Measurements from ENCODE around the gene UAP1.

Gene UAP1

DNA sequence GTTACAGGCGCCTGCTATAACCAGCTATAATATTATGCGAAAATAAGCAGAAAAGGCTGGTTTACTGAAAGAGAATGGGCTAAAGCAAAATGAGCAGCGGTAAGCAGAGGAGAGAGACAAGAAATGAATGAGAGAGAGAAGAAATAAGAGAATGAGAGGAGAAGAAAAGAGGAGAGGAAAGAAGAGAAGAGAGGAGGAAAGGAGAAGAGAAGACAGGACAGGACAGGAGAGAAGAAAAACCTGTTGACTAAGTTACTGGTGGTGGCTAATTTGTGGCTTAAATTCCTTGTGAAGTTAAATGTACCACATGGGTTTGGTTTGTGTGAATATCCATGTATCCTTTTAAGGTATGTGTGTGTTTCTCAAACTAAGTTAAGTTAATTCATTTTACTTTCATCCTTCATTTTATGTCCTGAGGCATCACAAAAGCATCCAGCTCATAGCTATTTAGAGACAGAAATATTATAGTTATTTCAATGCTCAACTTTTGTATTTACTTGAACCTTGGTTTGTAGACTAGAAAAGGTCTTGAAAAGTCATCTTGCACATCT lies 67.6 kb downstream of the UAP1 start:
- no peak overlapping the region for H3K9ac ChIP-seq (ENCODE audit: low read depth, low read length)
- H3K36me3 ChIP-seq (ENCODE audit: insufficient read depth, low read length): no peaks in the 10 kb centered on the region
- peaks cover 2% of the 10 kb centered on the region for H3K27me3 ChIP-seq (ENCODE audit: insufficient read depth, low read length, poor library complexity)
- H3K4me2 ChIP-seq (ENCODE audit: insufficient read depth, low read length): no peak overlapping the region
- no peak overlapping the region for H3K27ac ChIP-seq (ENCODE audit: low read length)
- H4K20me1 ChIP-seq (ENCODE audit: insufficient read depth, low read length): no peaks in the 10 kb centered on the region
- no peak overlapping the region for H2AFZ ChIP-seq (ENCODE audit: low read depth, low read length)
- H3K79me2 ChIP-seq (ENCODE audit: insufficient read depth, low read length): no peaks in the 10 kb centered on the region
- H3K9me3 ChIP-seq (ENCODE audit: insufficient read depth, low read length, severe bottlenecking): no peaks in the 10 kb centered on the region
- H3K4me3 ChIP-seq (ENCODE audit: low read depth in 1 of 2, low read length in 2 of 2): no peak overlapping the region
- ATAC-seq (ENCODE audit: insufficient read depth, low read depth): no peak
- no peak for DNase-seq
- no peaks in the 10 kb centered on the region for H3K4me1 ChIP-seq (ENCODE audit: insufficient read depth, low read length)
- TF ChIP-seq EZH2 (IDR thresholded peaks at IDR 0.05; ENCODE audit: borderline replicate concordance, low read depth, low read length, severe bottlenecking): no peak
- TF ChIP-seq, protein P1, sequence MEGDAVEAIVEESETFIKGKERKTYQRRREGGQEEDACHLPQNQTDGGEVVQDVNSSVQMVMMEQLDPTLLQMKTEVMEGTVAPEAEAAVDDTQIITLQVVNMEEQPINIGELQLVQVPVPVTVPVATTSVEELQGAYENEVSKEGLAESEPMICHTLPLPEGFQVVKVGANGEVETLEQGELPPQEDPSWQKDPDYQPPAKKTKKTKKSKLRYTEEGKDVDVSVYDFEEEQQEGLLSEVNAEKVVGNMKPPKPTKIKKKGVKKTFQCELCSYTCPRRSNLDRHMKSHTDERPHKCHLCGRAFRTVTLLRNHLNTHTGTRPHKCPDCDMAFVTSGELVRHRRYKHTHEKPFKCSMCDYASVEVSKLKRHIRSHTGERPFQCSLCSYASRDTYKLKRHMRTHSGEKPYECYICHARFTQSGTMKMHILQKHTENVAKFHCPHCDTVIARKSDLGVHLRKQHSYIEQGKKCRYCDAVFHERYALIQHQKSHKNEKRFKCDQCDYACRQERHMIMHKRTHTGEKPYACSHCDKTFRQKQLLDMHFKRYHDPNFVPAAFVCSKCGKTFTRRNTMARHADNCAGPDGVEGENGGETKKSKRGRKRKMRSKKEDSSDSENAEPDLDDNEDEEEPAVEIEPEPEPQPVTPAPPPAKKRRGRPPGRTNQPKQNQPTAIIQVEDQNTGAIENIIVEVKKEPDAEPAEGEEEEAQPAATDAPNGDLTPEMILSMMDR (IDR thresholded peaks at IDR 0.05; ENCODE audit: borderline replicate concordance, extremely low read depth, low read length, poor library complexity, severe bottlenecking): no peak

DNA sequence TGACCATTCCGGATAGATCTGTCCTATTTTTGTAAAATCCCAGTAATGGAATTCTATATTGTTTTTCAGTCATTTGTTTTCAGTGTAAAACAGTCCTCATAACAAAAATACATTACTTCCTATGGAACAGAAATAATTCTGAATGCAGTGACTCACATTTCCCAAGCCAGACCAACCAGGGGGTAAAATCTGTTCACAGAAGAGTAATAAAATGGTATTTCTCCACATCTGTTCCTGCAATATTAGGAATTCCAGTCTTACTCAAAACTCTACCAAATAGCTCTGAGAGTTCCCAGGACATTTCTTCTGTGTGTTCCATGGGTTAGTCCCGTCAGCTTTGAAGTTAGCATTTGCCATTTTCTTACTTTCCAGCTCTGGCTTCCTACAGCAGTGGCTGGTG lies 68.1 kb downstream of the UAP1 start:
- no peak overlapping the region for H3K9ac ChIP-seq (ENCODE audit: low read depth, low read length)
- H3K9me3 ChIP-seq (ENCODE audit: insufficient read depth, low read length, severe bottlenecking): no peaks in the 10 kb centered on the region
- no peak overlapping the region for H3K4me3 ChIP-seq (ENCODE audit: low read depth in 1 of 2, low read length in 2 of 2)
- no peaks in the 10 kb centered on the region for H3K79me2 ChIP-seq (ENCODE audit: insufficient read depth, low read length)
- H3K27me3 ChIP-seq (ENCODE audit: insufficient read depth, low read length, poor library complexity): peaks cover 2% of the 10 kb centered on the region
- no peaks in the 10 kb centered on the region for H3K36me3 ChIP-seq (ENCODE audit: insufficient read depth, low read length)
- no peaks in the 10 kb centered on the region for H4K20me1 ChIP-seq (ENCODE audit: insufficient read depth, low read length)
- DNase-seq (no peak), ATAC-seq (ENCODE audit: insufficient read depth, low read depth) (no peak)
- H3K4me2 ChIP-seq (ENCODE audit: insufficient read depth, low read length): no peak overlapping the region
- no peaks in the 10 kb centered on the region for H3K4me1 ChIP-seq (ENCODE audit: insufficient read depth, low read length)
- H3K27ac ChIP-seq (ENCODE audit: low read length): no peak overlapping the region
- H2AFZ ChIP-seq (ENCODE audit: low read depth, low read length): no peak overlapping the region
- TF ChIP-seq EZH2 (IDR thresholded peaks at IDR 0.05; ENCODE audit: borderline replicate concordance, low read depth, low read length, severe bottlenecking): no peak
- TF ChIP-seq, protein P1 (IDR thresholded peaks at IDR 0.05; ENCODE audit: borderline replicate concordance, extremely low read depth, low read length, poor library complexity, severe bottlenecking): no peak

DNA sequence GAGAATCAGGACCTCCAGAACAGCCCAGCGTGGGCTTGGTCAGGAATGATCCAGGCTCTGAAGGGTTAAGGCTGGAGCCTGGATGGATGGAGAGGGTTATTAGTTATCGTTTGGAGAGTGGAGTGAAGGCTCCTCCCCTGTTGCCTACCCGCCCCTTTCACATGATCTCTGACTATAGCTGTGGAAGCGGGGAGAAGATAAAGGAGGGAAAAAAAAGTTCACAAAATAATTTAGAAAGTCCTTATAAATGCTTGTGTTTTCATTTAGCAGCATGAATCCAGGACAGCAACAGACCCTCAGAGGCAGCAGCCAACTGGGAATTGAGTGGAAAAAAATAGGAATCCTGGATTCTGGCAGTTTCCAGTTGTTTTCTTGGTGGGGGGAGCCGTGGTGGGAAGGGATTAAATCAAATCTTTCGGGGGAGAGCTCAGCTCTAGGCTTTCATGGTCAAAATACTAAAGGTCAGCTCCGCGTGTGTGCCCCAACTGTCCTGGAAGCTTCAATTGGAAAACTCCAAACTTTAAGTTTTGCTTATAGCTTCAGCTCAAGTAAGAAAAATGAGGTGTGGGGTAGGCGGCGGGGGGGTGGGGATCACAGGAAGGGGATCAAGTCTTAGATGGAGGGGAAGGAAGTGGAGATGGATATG lies 70.1 kb downstream of the UAP1 start:
- H3K4me2 ChIP-seq (ENCODE audit: insufficient read depth, low read length): no peak overlapping the region
- H3K36me3 ChIP-seq (ENCODE audit: insufficient read depth, low read length): no peaks in the 10 kb centered on the region
- ATAC-seq (ENCODE audit: insufficient read depth, low read depth) (no peak), DNase-seq (no peak)
- no peak overlapping the region for H3K4me3 ChIP-seq (ENCODE audit: low read depth in 1 of 2, low read length in 2 of 2)
- H3K27me3 ChIP-seq (ENCODE audit: insufficient read depth, low read length, poor library complexity): peaks cover 10% of the 10 kb centered on the region
- H3K9me3 ChIP-seq (ENCODE audit: insufficient read depth, low read length, severe bottlenecking): no peaks in the 10 kb centered on the region
- no peak overlapping the region for H3K27ac ChIP-seq (ENCODE audit: low read length)
- no peaks in the 10 kb centered on the region for H3K79me2 ChIP-seq (ENCODE audit: insufficient read depth, low read length)
- TF ChIP-seq, protein P1 (IDR thresholded peaks at IDR 0.05; ENCODE audit: borderline replicate concordance, extremely low read depth, low read length, poor library complexity, severe bottlenecking): no peak
- TF ChIP-seq EZH2 (IDR thresholded peaks at IDR 0.05; ENCODE audit: borderline replicate concordance, low read depth, low read length, severe bottlenecking): no peak
- H4K20me1 ChIP-seq (ENCODE audit: insufficient read depth, low read length): no peaks in the 10 kb centered on the region
- H3K4me1 ChIP-seq (ENCODE audit: insufficient read depth, low read length): no peaks in the 10 kb centered on the region
- no peak overlapping the region for H2AFZ ChIP-seq (ENCODE audit: low read depth, low read length)
- no peak overlapping the region for H3K9ac ChIP-seq (ENCODE audit: low read depth, low read length)

Data from DND-41 (cell line).